Stomach (tissue), 4 donors: ENCODE measurements around the gene TTC34.

ENCODE experiments used
- CTCF ChIP-seq, 7 experiments: fragments of 450-650 bp in 4 of 7; fragments of 200-600 bp in 3 of 7; sonication (generic) in 3 of 7; IDR thresholded peaks; one replicate each; pipeline ENCODE4 v1.5.1; 2016 to 2019; ENCODE audit warnings: antibody characterized with exemption in 7 of 7, control low read depth in 2 of 7, mild to moderate bottlenecking in 1 of 7
- POLR2A ChIP-seq, 4 donors: fragments of 450-650 bp; IDR thresholded peaks; one replicate each; pipeline ENCODE4 v1.6.1; 2016; ENCODE audit warnings: antibody characterized with exemption in 4 of 4, control low read depth in 2 of 4, mild to moderate bottlenecking in 1 of 4, moderate library complexity in 1 of 4
- POLR2AphosphoS5 ChIP-seq, 3 donors: sonication (generic); formaldehyde crosslinking; IDR thresholded peaks; one replicate each; pipeline ENCODE4 v1.6.1; 2016; ENCODE audit warnings: antibody characterized with exemption in 3 of 3

- TF ChIP-seq POLR2A (IDR thresholded peaks at IDR 0.05) (no peak), POLR2AphosphoS5 (IDR thresholded peaks at IDR 0.05) (no peak), CTCF (IDR thresholded peaks at IDR 0.05) (no peak)
Observed at GRCh38 chr1:2831596-2832212, 30.2 kb upstream of the TTC34 start.
